ENCODE data around the gene DNAJC16.
"Not testable (repeated sequence)": the region's sequence is repeated elsewhere in the genome, so short reads cannot be mapped to it uniquely, and the experiment has no call there.

The DNAJC16 gene

GRCh38 chr1:15578921-15579682, 52.5 kb downstream of the DNAJC16 start:
- no peak for DNase-seq (ENCODE audit: extremely low read depth in 1 of 2, low read depth in 1 of 2)

GRCh38 chr1:15579683-15580047, 53.0 kb downstream of the DNAJC16 start:
- DNase-seq (ENCODE audit: extremely low read depth in 1 of 2, low read depth in 1 of 2), result no peak

DNA sequence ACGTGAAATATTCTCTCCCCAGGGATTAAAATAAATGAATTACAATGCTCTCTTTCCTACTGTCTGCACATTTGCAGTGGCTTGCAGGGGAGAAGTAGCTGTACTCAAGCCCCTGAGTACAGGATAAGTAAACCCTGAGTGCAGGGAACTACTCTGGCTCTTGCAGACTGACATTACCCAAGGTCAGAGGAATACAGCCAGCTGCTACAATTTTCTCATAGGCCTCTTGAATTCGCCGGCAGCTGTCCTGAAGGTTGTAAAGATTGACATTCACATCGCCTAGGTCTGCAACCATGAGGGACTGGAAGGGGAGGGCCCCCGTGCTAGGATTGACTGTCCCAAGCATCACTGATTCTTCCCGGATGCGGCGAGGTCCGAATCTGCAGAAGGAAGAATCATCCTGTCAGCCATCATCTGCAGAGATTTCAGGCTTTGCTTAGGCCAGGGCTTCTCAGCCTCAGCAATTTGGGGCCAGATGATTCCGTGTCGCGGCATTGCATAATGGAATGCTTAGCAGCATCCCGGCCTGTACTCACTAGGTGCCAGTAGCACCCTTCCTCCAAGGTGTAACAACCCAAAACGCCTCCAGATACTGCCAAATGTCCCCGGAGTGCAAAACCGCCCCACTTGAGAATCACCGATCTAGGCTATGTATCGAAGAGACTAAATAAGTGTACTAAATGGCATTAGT, 56.5 kb downstream of the DNAJC16 start:
- DNase-seq (ENCODE audit: extremely low read depth in 1 of 2, low read depth in 1 of 2), result no peak

- peak; percentile 50 to 57 for DNase-seq (ENCODE audit: extremely low read depth in 1 of 2, low read depth in 1 of 2)
Measured at GRCh38 chr1:15584489-15585363, 58.1 kb downstream of the DNAJC16 start, which contains the start of gene AGMAT. Gene AGMAT, minus strand, starts transcription at chr1:15585051. Its CDS starts 84 bp downstream, at chr1:15584967.

DNA sequence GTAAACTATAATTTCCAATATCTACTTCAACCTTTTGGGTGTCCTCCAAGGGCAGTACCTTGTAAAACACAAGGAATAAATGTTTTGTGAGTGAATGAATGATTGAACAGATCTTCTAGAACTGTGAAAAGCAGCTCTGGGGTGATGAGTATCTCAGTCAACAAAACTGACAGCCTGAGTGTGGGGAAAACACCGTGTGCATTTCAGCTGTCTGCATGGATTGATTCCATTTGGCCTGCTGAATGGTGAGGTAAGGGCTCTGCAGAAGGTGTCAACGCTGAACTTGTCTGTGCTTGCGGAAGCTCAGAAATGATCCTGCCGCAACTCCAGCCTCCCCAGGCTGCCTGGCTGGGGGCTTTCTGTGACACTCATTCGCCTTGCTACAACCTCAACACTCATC, 65.6 kb downstream of the DNAJC16 start:
- no peak for DNase-seq (ENCODE audit: extremely low read depth in 1 of 2, low read depth in 1 of 2)

- no peak for DNase-seq (ENCODE audit: extremely low read depth in 1 of 2, low read depth in 1 of 2)
Measured at GRCh38 chr1:15595809-15596617, 69.4 kb downstream of the DNAJC16 start.

GRCh38 chr1:15598436-15598835, 71.8 kb downstream of the DNAJC16 start:
- no peak for DNase-seq (ENCODE audit: extremely low read depth in 1 of 2, low read depth in 1 of 2)

- peak; percentile 77 to 90 for DNase-seq (ENCODE audit: extremely low read depth in 1 of 2, low read depth in 1 of 2)
Measured at GRCh38 chr1:15603050-15603965, 76.7 kb downstream of the DNAJC16 start.

GRCh38 chr1:15603966-15604282, 77.3 kb downstream of the DNAJC16 start:
- not testable (repeated sequence) for DNase-seq (ENCODE audit: extremely low read depth in 1 of 2, low read depth in 1 of 2)

DNA sequence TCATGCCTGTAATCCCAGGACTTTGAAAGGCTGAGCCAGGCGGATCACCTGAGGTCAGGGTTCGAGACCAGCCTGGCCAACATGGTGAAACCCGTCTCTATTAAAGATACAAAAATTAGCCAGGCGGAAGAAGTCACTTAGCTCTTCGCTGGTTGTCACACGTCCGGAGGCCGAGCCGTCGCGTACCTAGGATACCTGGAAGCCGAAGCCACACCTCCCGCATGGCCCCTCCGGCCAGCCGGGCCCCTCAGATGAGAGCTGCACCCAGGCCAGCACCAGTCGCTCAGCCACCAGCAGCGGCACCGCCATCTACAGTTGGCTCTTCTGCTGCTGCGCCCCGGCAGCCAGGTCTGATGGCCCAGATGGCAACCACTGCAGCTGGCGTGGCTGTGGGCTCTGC, 77.8 kb downstream of the DNAJC16 start:
- not testable (repeated sequence) for DNase-seq (ENCODE audit: extremely low read depth in 1 of 2, low read depth in 1 of 2)

GRCh38 chr1:15605398-15606383, 79.0 kb downstream of the DNAJC16 start:
- no peak for DNase-seq (ENCODE audit: extremely low read depth in 1 of 2, low read depth in 1 of 2)

GRCh38 chr1:15609631-15610030, 83.0 kb downstream of the DNAJC16 start:
- no peak for DNase-seq (ENCODE audit: extremely low read depth in 1 of 2, low read depth in 1 of 2)

DNA sequence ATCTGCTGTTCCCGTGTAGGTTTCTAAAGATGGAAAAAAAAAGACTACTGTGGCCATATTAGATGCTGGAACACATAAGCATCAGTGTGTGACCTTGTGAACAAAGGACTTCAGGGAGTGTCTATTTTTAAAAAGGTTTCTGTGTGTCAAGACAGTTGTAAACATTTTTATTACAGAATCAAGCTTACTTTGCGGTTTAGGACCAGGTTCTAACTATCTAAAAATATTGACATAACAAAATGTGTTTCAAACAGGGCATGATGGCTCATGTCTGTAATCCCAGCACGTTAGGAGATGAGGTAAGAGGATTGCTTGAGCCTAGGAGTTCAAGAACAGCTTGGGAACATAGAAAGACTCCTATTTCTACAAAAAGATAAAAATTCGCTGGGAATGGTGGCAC, 83.5 kb downstream of the DNAJC16 start:
- no peak for DNase-seq (ENCODE audit: extremely low read depth in 1 of 2, low read depth in 1 of 2)

GRCh38 chr1:15616373-15617172, 89.9 kb downstream of the DNAJC16 start:
- DNase-seq (ENCODE audit: extremely low read depth in 1 of 2, low read depth in 1 of 2), result no peak

DNA sequence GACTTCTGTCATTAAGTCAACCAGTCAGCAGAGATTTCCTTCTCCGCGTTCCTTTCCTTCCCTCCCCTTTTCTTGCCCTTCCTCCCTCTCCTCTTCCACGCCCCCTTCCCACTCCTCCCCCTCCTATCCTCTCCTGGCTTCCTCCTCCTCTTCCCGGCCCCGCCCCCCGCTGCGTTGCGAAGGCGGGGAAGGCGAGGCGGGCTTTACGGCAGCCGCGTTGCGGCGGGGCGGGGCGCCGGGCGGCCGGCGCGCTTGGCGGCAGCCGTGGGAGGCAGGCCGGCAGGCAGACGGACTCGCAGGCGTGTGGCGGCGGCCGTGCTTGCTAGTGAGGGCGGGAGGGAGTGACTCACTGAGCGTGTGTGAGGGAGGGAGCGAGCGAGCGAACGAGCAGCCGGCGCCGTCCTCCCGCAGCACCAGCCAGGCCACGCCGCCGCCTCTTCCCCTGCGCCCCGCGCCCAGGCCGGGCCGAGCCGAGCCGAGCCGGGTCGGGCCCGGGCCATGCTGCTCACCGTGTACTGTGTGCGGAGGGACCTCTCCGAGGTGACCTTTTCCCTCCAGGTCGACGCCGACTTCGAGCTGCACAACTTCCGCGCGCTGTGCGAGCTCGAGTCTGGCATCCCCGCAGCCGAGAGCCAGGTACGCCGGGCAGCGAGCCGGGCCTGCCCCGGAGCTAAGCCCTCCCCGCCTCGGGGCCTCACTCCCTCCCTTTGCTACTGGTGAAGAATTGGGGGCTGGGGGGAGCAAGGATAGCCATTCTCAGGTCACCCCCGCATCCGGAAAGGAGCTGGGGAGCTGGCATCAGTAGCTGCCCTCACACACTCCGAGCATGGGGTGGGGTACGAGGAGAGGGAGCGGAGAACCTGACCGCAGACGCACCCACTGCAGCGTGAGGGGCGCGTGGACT, 90.8 kb downstream of the DNAJC16 start, which contains the start of gene DDI2:
DDI2 (plus strand) TSS at position 286 of the 904 bp plus-strand sequence; CDS start at position 499, 213 bp downstream.
- peak; percentile 90 to 94 for DNase-seq (ENCODE audit: extremely low read depth in 1 of 2, low read depth in 1 of 2)

DNA sequence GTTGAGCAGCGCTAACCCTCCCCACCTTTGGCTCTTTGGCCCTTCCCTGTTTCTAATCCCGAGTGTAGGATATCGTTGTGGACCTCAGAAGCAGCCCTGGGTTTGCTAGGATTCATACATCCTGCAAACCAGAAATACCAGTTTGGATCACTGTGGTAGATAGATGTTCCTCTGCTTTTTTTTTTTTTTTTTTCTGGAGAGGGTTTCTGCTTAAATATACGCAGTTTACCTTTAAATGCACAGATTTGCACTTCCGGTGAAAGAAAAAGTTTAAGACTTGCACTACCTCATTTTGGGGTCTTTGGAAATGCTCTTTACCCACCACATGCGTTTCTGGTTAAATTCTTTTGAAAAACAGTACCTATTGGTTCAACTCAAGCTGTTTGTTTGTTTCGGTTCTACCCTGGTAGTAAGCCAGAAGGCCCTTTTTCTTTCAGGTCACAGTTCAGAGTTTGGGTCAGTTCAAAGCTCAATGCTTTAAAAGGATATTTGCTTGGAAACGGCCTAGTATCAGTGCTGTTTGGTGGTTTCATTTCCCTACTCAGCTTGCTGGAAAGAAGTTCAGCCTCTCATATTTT, 91.5 kb downstream of the DNAJC16 start:
- no peak for DNase-seq (ENCODE audit: extremely low read depth in 1 of 2, low read depth in 1 of 2)

Data from stimulated activated CD8-positive, alpha-beta memory T cell treated with anti-CD3 and anti-CD28 coated beads, Interleukin-7, amount 100 ng/mL, for 48 hours (primary cell).